ENCODE data around the gene ERP27.

Gene ERP27

DNA sequence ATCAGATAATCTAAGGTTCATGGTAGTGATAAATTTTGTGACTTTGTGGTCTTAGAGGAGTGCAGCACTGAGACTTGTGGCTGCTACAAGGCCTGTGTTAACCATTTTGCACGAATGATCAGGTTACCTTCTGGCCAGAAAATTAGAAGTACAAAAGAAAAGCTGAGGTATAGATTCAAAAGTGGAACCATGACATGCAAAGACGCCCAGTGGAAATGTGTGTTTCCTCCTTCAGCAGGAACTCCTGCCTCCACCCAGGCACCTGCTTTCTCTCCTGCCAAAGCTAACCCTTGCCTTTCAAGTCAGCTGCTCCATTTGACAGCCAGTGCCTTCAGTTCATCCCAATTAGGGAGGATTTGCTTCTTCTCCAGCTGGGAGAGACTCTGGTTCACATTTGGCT lies 44.7 kb upstream of the ERP27 start:
- DNase-seq = no peak
- no peak overlapping the region for H3K4me3 Mint-ChIP-seq
- H3K4me1 Mint-ChIP-seq = no peaks in the 10 kb centered on the region
- H3K36me3 Mint-ChIP-seq (ENCODE audit: low read depth) = no peaks in the 10 kb centered on the region
- no peak overlapping the region for H3K27ac Mint-ChIP-seq
- peaks cover 3% of the 10 kb centered on the region for H3K9me3 Mint-ChIP-seq
- TF ChIP-seq, protein P1, sequence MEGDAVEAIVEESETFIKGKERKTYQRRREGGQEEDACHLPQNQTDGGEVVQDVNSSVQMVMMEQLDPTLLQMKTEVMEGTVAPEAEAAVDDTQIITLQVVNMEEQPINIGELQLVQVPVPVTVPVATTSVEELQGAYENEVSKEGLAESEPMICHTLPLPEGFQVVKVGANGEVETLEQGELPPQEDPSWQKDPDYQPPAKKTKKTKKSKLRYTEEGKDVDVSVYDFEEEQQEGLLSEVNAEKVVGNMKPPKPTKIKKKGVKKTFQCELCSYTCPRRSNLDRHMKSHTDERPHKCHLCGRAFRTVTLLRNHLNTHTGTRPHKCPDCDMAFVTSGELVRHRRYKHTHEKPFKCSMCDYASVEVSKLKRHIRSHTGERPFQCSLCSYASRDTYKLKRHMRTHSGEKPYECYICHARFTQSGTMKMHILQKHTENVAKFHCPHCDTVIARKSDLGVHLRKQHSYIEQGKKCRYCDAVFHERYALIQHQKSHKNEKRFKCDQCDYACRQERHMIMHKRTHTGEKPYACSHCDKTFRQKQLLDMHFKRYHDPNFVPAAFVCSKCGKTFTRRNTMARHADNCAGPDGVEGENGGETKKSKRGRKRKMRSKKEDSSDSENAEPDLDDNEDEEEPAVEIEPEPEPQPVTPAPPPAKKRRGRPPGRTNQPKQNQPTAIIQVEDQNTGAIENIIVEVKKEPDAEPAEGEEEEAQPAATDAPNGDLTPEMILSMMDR (IDR thresholded peaks at IDR 0.05) = no peak
- no peaks in the 10 kb centered on the region for H3K27me3 Mint-ChIP-seq (ENCODE audit: low read depth, poor library complexity)

DNA sequence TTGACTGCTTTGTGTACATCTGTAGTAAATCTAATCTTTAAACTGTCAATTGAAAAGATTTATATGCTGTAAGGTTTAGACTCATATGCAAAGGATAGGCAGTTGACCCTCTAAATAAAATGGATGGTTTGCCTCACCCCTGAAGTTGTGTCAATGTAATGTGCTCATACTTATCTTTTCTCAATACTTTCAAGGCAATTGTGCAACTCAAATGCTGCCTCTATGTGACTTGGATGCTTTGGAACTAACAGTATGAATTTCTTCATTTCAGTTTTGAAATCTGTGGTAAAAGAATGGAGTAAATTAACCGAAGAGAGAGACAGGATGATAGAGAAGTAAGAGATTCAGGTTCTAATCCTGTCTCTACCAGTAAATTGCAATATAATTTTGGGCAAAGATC lies 44.2 kb upstream of the ERP27 start:
- H3K27ac Mint-ChIP-seq = no peak overlapping the region
- peaks cover 4% of the 10 kb centered on the region for H3K4me1 Mint-ChIP-seq
- no peaks in the 10 kb centered on the region for H3K9me3 Mint-ChIP-seq
- DNase-seq = no peak
- H3K36me3 Mint-ChIP-seq (ENCODE audit: low read depth) = no peaks in the 10 kb centered on the region
- TF ChIP-seq, protein P1 (IDR thresholded peaks at IDR 0.05) = no peak
- H3K4me3 Mint-ChIP-seq = no peak overlapping the region
- H3K27me3 Mint-ChIP-seq (ENCODE audit: low read depth, poor library complexity) = no peaks in the 10 kb centered on the region

DNA sequence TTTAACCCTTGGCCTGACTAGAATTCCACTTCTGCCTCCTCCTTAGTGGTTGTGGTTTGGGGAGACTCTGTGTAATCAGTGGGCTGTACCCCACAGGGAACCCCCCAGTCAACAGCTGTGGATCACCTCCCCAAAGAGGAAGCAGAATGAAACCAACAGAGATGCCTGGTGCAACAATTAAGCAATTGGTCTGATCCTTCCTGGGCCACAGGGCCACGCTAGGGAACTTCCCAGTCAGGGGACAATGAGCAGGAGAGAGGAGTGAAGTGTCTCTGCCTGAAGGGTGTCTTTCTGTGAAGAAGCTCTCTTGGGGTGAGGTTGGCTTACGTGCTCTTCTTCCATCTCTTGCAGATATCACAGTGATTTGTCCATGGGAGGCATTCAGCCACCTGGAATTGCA lies 42.7 kb upstream of the ERP27 start:
- H3K36me3 Mint-ChIP-seq (ENCODE audit: low read depth) = no peaks in the 10 kb centered on the region
- no peaks in the 10 kb centered on the region for H3K9me3 Mint-ChIP-seq
- H3K4me1 Mint-ChIP-seq = peaks cover 5% of the 10 kb centered on the region
- peaks cover 3% of the 10 kb centered on the region for H3K27me3 Mint-ChIP-seq (ENCODE audit: low read depth, poor library complexity)
- H3K4me3 Mint-ChIP-seq = no peak overlapping the region
- no peak for DNase-seq
- TF ChIP-seq, protein P1 (IDR thresholded peaks at IDR 0.05) = no peak
- H3K27ac Mint-ChIP-seq = no peak overlapping the region

DNA sequence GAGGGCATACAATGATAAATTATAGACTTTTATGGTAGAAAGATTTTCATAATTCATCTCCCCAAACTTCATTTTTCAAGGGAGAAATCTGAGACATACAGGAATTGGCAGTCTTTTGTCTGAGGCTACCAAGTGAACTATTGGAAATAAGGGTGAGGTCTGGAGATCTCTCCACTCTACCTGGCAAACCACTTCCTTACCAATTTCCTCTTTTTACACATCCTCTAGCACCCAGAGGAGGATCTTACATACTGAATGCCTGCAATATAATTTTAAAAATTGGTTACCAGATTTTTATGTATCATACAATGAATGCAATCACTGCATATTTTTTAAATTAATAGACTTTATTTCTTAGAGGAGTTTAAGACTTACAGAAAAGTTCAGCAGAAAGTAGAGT lies 41.1 kb upstream of the ERP27 start:
- H3K4me1 Mint-ChIP-seq = peaks cover 5% of the 10 kb centered on the region

DNA sequence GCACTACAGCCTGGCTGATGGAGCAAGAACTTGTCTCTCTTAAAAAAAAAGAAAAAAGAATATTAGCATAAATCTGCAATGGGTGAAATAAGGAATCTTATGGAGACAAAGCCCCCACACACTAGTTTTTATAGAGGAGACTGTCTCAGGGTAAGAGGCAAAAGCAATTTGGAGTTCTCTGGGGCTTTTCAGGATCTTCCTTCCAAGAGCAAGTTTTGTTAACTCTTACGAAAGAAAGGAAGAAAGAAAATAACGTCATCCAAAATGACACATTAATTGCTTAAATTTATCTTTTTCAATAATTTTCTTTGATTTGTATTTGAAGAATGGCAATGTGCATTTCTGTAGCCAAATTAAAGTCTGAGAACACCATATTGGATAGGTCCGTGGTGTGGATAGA lies 38.3 kb upstream of the ERP27 start:
- DNase-seq = no peak
- H3K4me3 Mint-ChIP-seq = no peak overlapping the region
- no peak overlapping the region for H3K27ac Mint-ChIP-seq
- TF ChIP-seq, protein P1 (IDR thresholded peaks at IDR 0.05) = no peak
- no peaks in the 10 kb centered on the region for H3K36me3 Mint-ChIP-seq (ENCODE audit: low read depth)
- H3K4me1 Mint-ChIP-seq = peaks cover 5% of the 10 kb centered on the region
- no peaks in the 10 kb centered on the region for H3K9me3 Mint-ChIP-seq
- peaks cover 3% of the 10 kb centered on the region for H3K27me3 Mint-ChIP-seq (ENCODE audit: low read depth, poor library complexity)

More for the DNA sequence above, 41.1 kb upstream of the ERP27 start:
- Mint-ChIP-seq H3K36me3 (ENCODE audit: low read depth) (no peaks in the 10 kb centered on the region), H3K4me3 (no peak overlapping the region), H3K9me3 (no peaks in the 10 kb centered on the region), H3K27me3 (ENCODE audit: low read depth, poor library complexity) (peaks cover 3% of the 10 kb centered on the region), H3K27ac (no peak overlapping the region)
- no peak for DNase-seq
- TF ChIP-seq, protein P1 (IDR thresholded peaks at IDR 0.05) = no peak

DNA sequence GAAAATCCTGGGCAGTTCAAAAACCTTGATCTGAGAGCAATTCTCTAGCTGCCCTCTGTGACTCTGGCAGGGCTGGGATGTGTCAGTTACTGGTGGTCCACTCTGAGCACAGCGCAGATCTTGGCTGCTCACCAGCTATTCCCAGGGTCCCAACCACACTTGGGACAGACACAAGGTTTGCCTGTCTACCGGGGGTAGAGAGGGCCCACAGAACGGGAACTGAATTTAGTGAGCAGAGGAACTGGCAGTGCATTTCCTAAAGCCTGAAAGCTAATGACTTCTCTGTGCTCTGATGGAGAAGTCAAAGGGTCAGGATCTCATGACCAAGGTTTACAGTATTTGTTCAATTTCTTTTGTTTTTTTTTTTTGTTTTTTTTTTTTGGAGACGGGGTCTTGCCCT lies 37.1 kb upstream of the ERP27 start:
- H3K4me1 Mint-ChIP-seq = peaks cover 5% of the 10 kb centered on the region
- H3K27me3 Mint-ChIP-seq (ENCODE audit: low read depth, poor library complexity) = peaks cover 3% of the 10 kb centered on the region
- no peaks in the 10 kb centered on the region for H3K36me3 Mint-ChIP-seq (ENCODE audit: low read depth)
- H3K9me3 Mint-ChIP-seq = no peaks in the 10 kb centered on the region
- H3K4me3 Mint-ChIP-seq = no peak overlapping the region
- H3K27ac Mint-ChIP-seq = no peak overlapping the region
- DNase-seq = no peak
- TF ChIP-seq, protein P1 (IDR thresholded peaks at IDR 0.05) = no peak

All from nephron progenitor cell (in vitro differentiated cells).